ENCODE results near the gene ENC1. TPM values are rescaled to one million over a fixed set of nuclear protein-coding genes. Genes with fewer than 3 reads are reported as not detected.

The ENC1 gene
- polyA plus RNA-seq, 1 of the 3 experiments (the other 2 are of a cell fraction) = 20.3 TPM

DNA sequence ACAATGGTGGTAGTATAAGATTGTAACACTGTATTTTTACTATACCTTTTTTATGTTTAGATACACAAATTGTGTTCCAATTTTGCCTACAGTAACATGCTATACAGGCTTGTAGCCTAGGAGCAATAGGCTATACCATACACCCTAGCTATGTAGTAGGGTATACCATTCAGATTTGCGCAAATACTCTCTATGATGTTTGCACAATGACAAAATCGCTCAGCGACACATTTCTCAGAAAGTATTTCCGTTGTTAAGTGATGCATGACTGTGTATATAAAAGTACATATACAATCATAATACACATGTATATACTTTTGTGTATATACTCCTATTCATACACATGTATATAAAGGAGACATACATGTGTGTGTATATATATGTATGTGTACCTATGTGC, 34.8 kb downstream of the ENC1 start:
- no peak for DNase-seq
- Histone ChIP-seq H3K4me3 (ENCODE audit: low read depth in 2 of 2, low read length in 1 of 2) (no peak overlapping the region), H3K4me1 (ENCODE audit: control insufficient read depth in 1 of 2, insufficient read depth in 2 of 2, low read depth in 1 of 2, low read length in 1 of 2) (no peaks in the 10 kb centered on the region), H2AFZ (ENCODE audit: low read depth) (no peak overlapping the region), H3F3A (replicated peaks; ENCODE audit: insufficient read depth) (no peaks in the 10 kb centered on the region), H3K4me2 (no peak overlapping the region), H3K27me3 (ENCODE audit: insufficient read depth) (no peaks in the 10 kb centered on the region), H3K79me2 (ENCODE audit: insufficient read depth) (no peaks in the 10 kb centered on the region), H3K9me2 (no peaks in the 10 kb centered on the region), H3K9ac (no peak overlapping the region), H3K36me3 (replicated peaks in 1 of 2; ENCODE audit: control insufficient read depth in 1 of 2, insufficient read depth in 2 of 2, low read length in 1 of 2) (no peaks in the 10 kb centered on the region), H4K20me1 (ENCODE audit: insufficient read depth) (no peaks in the 10 kb centered on the region), H3K9me3 (no peaks in the 10 kb centered on the region), H3K27ac (ENCODE audit: low read depth in 2 of 2, low read length in 1 of 2) (no peak overlapping the region)
- WGBS (ENCODE audit: low lambda C conversion rate) = 95% methylated on average over 4 of the region's 4 CpGs
- CTCF ChIA-PET = interaction anchor here (0.8 kb wide), 1 partner anchor 20 kb away, joined by 3 read pairs; no protein-coding TSS in a partner anchor
- POLR2A ChIA-PET = no interaction called here
- TF ChIP-seq JUND (IDR thresholded peaks at IDR 0.05) (no peak), ELF1 (IDR thresholded peaks at IDR 0.05) (no peak)
- TF ChIP-seq, protein P1, sequence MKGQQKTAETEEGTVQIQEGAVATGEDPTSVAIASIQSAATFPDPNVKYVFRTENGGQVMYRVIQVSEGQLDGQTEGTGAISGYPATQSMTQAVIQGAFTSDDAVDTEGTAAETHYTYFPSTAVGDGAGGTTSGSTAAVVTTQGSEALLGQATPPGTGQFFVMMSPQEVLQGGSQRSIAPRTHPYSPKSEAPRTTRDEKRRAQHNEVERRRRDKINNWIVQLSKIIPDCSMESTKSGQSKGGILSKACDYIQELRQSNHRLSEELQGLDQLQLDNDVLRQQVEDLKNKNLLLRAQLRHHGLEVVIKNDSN (IDR thresholded peaks at IDR 0.05; ENCODE audit: borderline replicate concordance, low read depth) = no peak

GRCh38 chr5:74603376-74603775, 37.2 kb downstream of the ENC1 start:
- H4K20me1 ChIP-seq (ENCODE audit: insufficient read depth) = no peaks in the 10 kb centered on the region
- POLR2A ChIA-PET = no interaction called here
- TF ChIP-seq, protein P2, sequence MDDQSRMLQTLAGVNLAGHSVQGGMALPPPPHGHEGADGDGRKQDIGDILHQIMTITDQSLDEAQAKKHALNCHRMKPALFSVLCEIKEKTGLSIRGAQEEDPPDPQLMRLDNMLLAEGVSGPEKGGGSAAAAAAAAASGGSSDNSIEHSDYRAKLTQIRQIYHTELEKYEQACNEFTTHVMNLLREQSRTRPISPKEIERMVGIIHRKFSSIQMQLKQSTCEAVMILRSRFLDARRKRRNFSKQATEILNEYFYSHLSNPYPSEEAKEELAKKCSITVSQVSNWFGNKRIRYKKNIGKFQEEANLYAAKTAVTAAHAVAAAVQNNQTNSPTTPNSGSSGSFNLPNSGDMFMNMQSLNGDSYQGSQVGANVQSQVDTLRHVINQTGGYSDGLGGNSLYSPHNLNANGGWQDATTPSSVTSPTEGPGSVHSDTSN (IDR thresholded peaks at IDR 0.05) = no peak
- no peak for TF ChIP-seq EZH2phosphoT487 (IDR thresholded peaks at IDR 0.05; ENCODE audit: borderline replicate concordance, low read depth)
- TF ChIP-seq EP300 (IDR thresholded peaks at IDR 0.05; ENCODE audit: borderline replicate concordance in 1 of 2, low read depth in 1 of 2, low read length in 1 of 2) = no peak
- TF ChIP-seq, protein P3, sequence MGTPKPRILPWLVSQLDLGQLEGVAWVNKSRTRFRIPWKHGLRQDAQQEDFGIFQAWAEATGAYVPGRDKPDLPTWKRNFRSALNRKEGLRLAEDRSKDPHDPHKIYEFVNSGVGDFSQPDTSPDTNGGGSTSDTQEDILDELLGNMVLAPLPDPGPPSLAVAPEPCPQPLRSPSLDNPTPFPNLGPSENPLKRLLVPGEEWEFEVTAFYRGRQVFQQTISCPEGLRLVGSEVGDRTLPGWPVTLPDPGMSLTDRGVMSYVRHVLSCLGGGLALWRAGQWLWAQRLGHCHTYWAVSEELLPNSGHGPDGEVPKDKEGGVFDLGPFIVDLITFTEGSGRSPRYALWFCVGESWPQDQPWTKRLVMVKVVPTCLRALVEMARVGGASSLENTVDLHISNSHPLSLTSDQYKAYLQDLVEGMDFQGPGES (IDR thresholded peaks at IDR 0.05; ENCODE audit: low read depth, low read length) = no peak
- no peak for TF ChIP-seq RCOR1 (IDR thresholded peaks at IDR 0.05; ENCODE audit: low read length)
- no peak for TF ChIP-seq POLR2AphosphoS5 (IDR thresholded peaks at IDR 0.05; ENCODE audit: low read depth, low read length)
- TF ChIP-seq, protein P4, sequence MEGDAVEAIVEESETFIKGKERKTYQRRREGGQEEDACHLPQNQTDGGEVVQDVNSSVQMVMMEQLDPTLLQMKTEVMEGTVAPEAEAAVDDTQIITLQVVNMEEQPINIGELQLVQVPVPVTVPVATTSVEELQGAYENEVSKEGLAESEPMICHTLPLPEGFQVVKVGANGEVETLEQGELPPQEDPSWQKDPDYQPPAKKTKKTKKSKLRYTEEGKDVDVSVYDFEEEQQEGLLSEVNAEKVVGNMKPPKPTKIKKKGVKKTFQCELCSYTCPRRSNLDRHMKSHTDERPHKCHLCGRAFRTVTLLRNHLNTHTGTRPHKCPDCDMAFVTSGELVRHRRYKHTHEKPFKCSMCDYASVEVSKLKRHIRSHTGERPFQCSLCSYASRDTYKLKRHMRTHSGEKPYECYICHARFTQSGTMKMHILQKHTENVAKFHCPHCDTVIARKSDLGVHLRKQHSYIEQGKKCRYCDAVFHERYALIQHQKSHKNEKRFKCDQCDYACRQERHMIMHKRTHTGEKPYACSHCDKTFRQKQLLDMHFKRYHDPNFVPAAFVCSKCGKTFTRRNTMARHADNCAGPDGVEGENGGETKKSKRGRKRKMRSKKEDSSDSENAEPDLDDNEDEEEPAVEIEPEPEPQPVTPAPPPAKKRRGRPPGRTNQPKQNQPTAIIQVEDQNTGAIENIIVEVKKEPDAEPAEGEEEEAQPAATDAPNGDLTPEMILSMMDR (IDR thresholded peaks at IDR 0.05) = no peak
- TF ChIP-seq, protein P1 (IDR thresholded peaks at IDR 0.05; ENCODE audit: borderline replicate concordance, low read depth) = no peak
- TF ChIP-seq TEAD4 (IDR thresholded peaks at IDR 0.05; ENCODE audit: borderline replicate concordance, insufficient read depth) = no peak
- TF ChIP-seq JUND (IDR thresholded peaks at IDR 0.05) = no peak
- TF ChIP-seq TCF12 (IDR thresholded peaks at IDR 0.05) = no peak
- no peak overlapping the region for H3K9ac ChIP-seq
- no peaks in the 10 kb centered on the region for H3F3A ChIP-seq (replicated peaks; ENCODE audit: insufficient read depth)
- CTCF ChIA-PET = no interaction called here
- no peak overlapping the region for H3K27ac ChIP-seq (ENCODE audit: low read depth in 2 of 2, low read length in 1 of 2)
- H3K4me3 ChIP-seq (ENCODE audit: low read depth in 2 of 2, low read length in 1 of 2) = no peak overlapping the region
- WGBS (ENCODE audit: low lambda C conversion rate) = 94% methylated on average over 1 of the region's 1 CpG
- H3K9me2 ChIP-seq = no peaks in the 10 kb centered on the region
- H3K27me3 ChIP-seq (ENCODE audit: insufficient read depth) = no peaks in the 10 kb centered on the region
- DNase-seq = no peak
- no peaks in the 10 kb centered on the region for H3K4me1 ChIP-seq (ENCODE audit: control insufficient read depth in 1 of 2, insufficient read depth in 2 of 2, low read depth in 1 of 2, low read length in 1 of 2)
- no peaks in the 10 kb centered on the region for H3K79me2 ChIP-seq (ENCODE audit: insufficient read depth)
- H3K9me3 ChIP-seq = no peaks in the 10 kb centered on the region
- H2AFZ ChIP-seq (ENCODE audit: low read depth) = no peak overlapping the region
- no peaks in the 10 kb centered on the region for H3K36me3 ChIP-seq (replicated peaks in 1 of 2; ENCODE audit: control insufficient read depth in 1 of 2, insufficient read depth in 2 of 2, low read length in 1 of 2)
- H3K4me2 ChIP-seq = no peak overlapping the region
